Measurements from ENCODE around the gene MANSC4. TPM values are rescaled to one million over a fixed set of nuclear protein-coding genes. Genes with fewer than 3 reads are reported as not detected.

The MANSC4 gene
- total and polyA plus RNA-seq, 2 experiments from 2014 or later, result not detected

DNA sequence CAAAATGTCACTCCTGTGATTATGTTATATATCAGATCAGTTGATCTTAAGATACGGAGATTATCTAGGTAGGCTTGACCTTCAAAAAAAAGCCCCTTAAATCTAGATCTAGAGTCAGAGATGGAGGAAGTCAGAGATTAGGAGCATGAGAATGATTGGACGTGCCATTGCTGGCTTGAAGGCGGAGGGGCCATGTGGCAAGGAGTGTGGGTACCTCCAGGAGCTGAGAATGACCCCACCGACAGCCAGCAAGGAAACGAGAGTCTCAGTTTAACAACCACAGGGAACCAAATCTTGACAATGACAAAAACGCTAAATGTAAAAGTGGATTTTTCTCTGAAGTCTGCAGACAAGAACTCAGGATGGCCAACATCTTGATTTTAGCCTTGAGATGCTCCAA lies 32.5 kb upstream of the MANSC4 start:
- Histone ChIP-seq H3K9me2 (ENCODE audit: insufficient read depth) (no peaks in the 10 kb centered on the region), H3K4me3 (no peak overlapping the region), H3K9ac (no peak overlapping the region), H3K4me1 (ENCODE audit: insufficient read depth) (no peaks in the 10 kb centered on the region), H3K36me3 (ENCODE audit: low read depth) (no peaks in the 10 kb centered on the region), H3K4me2 (ENCODE audit: unreplicated experiment) (no peak overlapping the region), H4K20me1 (ENCODE audit: insufficient read depth) (no peaks in the 10 kb centered on the region), H3K27me3 (replicated peaks; ENCODE audit: insufficient read depth) (no peaks in the 10 kb centered on the region), H3K79me2 (ENCODE audit: insufficient read depth) (no peaks in the 10 kb centered on the region), H3K27ac (no peak overlapping the region), H2AFZ (no peak overlapping the region), H3F3A (ENCODE audit: insufficient read depth) (no peaks in the 10 kb centered on the region), H3K9me3 (ENCODE audit: low read depth) (no peaks in the 10 kb centered on the region)
- DNase-seq, result no peak
- 69 to 75% methylated on average over 6 of the region's 6 CpGs for WGBS, 2 experiments (ENCODE audit: low coverage in 1 of 2, low lambda C conversion rate in 2 of 2, missing lambda C conversion rate in 2 of 2)
- TF ChIP-seq EZH2phosphoT487 (IDR thresholded peaks at IDR 0.05; ENCODE audit: insufficient read depth, low read depth), result no peak
- TF ChIP-seq EZH2 (IDR thresholded peaks at IDR 0.05; ENCODE audit: insufficient read depth, poor library complexity, severe bottlenecking), result no peak
- in situ Hi-C loops (cut with MboI), result no loop called here

GRCh38 chr12:27810756-27811155 lies 30.7 kb upstream of the MANSC4 start:
- Histone ChIP-seq H2AFZ (peak overlapping the region; percentile 54), H3K9ac (no peak overlapping the region), H3K9me2 (ENCODE audit: insufficient read depth) (no peaks in the 10 kb centered on the region), H3K4me2 (ENCODE audit: unreplicated experiment) (no peak overlapping the region), H3K4me3 (no peak overlapping the region), H3K4me1 (ENCODE audit: insufficient read depth) (no peaks in the 10 kb centered on the region), H3K27me3 (replicated peaks; ENCODE audit: insufficient read depth) (no peaks in the 10 kb centered on the region), H3F3A (ENCODE audit: insufficient read depth) (no peaks in the 10 kb centered on the region), H4K20me1 (ENCODE audit: insufficient read depth) (no peaks in the 10 kb centered on the region), H3K36me3 (ENCODE audit: low read depth) (no peaks in the 10 kb centered on the region), H3K9me3 (ENCODE audit: low read depth) (no peaks in the 10 kb centered on the region), H3K79me2 (ENCODE audit: insufficient read depth) (no peaks in the 10 kb centered on the region), H3K27ac (no peak overlapping the region)
- in situ Hi-C loops (cut with MboI), result no loop called here
- peak; percentile 9 for DNase-seq
- 45 to 51% methylated on average over 4 of the region's 4 CpGs for WGBS, 2 experiments (ENCODE audit: low coverage in 1 of 2, low lambda C conversion rate in 2 of 2, missing lambda C conversion rate in 2 of 2)
- TF ChIP-seq EZH2phosphoT487 (IDR thresholded peaks at IDR 0.05; ENCODE audit: insufficient read depth, low read depth) (no peak), EZH2 (IDR thresholded peaks at IDR 0.05; ENCODE audit: insufficient read depth, poor library complexity, severe bottlenecking) (no peak)

DNA sequence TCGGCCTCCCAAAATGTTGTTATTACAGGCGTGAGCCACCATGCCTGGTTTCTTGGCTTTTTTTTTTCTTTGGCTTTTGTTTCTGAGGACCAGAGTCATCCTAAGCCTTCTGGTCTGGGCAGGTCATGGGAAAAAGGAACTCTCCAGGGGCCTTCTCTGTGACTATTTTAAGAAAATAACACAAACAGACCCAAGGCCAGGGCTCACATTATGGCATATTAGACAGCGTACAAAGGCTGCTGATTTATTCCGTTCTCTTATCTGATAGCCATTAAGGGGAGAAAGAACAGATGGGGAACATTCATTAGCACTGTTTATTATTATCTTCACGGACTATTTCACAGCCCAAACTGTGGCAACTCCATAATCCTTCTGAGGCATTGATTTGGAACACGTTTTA lies 28.8 kb upstream of the MANSC4 start:
- DNase-seq, result no peak
- no peaks in the 10 kb centered on the region for H3K9me3 ChIP-seq (ENCODE audit: low read depth)
- no peaks in the 10 kb centered on the region for H3K27me3 ChIP-seq (replicated peaks; ENCODE audit: insufficient read depth)
- H3K36me3 ChIP-seq (ENCODE audit: low read depth), result no peaks in the 10 kb centered on the region
- H4K20me1 ChIP-seq (ENCODE audit: insufficient read depth), result no peaks in the 10 kb centered on the region
- H3K79me2 ChIP-seq (ENCODE audit: insufficient read depth), result no peaks in the 10 kb centered on the region
- H3K27ac ChIP-seq, result no peak overlapping the region
- no peak overlapping the region for H3K9ac ChIP-seq
- H3K4me2 ChIP-seq (ENCODE audit: unreplicated experiment), result no peak overlapping the region
- in situ Hi-C loops (cut with MboI), result no loop called here
- H2AFZ ChIP-seq, result no peak overlapping the region
- no peak for TF ChIP-seq EZH2 (IDR thresholded peaks at IDR 0.05; ENCODE audit: insufficient read depth, poor library complexity, severe bottlenecking)
- TF ChIP-seq EZH2phosphoT487 (IDR thresholded peaks at IDR 0.05; ENCODE audit: insufficient read depth, low read depth), result no peak
- H3K9me2 ChIP-seq (ENCODE audit: insufficient read depth), result no peaks in the 10 kb centered on the region
- 49 to 50% methylated on average over 6 of the region's 6 CpGs for WGBS, 2 experiments (ENCODE audit: low coverage in 1 of 2, low lambda C conversion rate in 2 of 2, missing lambda C conversion rate in 2 of 2)
- H3K4me3 ChIP-seq, result no peak overlapping the region
- H3F3A ChIP-seq (ENCODE audit: insufficient read depth), result no peaks in the 10 kb centered on the region
- no peaks in the 10 kb centered on the region for H3K4me1 ChIP-seq (ENCODE audit: insufficient read depth)

- 51 to 52% methylated on average over 8 of the region's 8 CpGs for WGBS, 2 experiments (ENCODE audit: low coverage in 1 of 2, low lambda C conversion rate in 2 of 2, missing lambda C conversion rate in 2 of 2)
Observed at GRCh38 chr12:27807063-27807703, 27.1 kb upstream of the MANSC4 start.

More at GRCh38 chr12:27807063-27807703, 27.1 kb upstream of the MANSC4 start:
- Histone ChIP-seq H2AFZ (no peak overlapping the region), H3K9me3 (ENCODE audit: low read depth) (no peaks in the 10 kb centered on the region), H3K79me2 (ENCODE audit: insufficient read depth) (no peaks in the 10 kb centered on the region), H3K27me3 (replicated peaks; ENCODE audit: insufficient read depth) (no peaks in the 10 kb centered on the region), H3K9ac (no peak overlapping the region), H3K9me2 (ENCODE audit: insufficient read depth) (no peaks in the 10 kb centered on the region), H3K4me2 (ENCODE audit: unreplicated experiment) (no peak overlapping the region), H3K27ac (no peak overlapping the region), H3K36me3 (ENCODE audit: low read depth) (no peaks in the 10 kb centered on the region), H3K4me3 (no peak overlapping the region), H4K20me1 (ENCODE audit: insufficient read depth) (no peaks in the 10 kb centered on the region), H3K4me1 (ENCODE audit: insufficient read depth) (no peaks in the 10 kb centered on the region), H3F3A (ENCODE audit: insufficient read depth) (no peaks in the 10 kb centered on the region)
- in situ Hi-C loops (cut with MboI), result no loop called here
- TF ChIP-seq EZH2 (IDR thresholded peaks at IDR 0.05; ENCODE audit: insufficient read depth, poor library complexity, severe bottlenecking) (no peak), EZH2phosphoT487 (IDR thresholded peaks at IDR 0.05; ENCODE audit: insufficient read depth, low read depth) (no peak)
- no peak for DNase-seq

Measured in GM23248 (cell line).